HepG2 (cell line): ENCODE data around the gene SEC63. TPM values are rescaled to one million over a fixed set of nuclear protein-coding genes. Genes with fewer than 3 reads are reported as not detected.
A peak's percentile ranks its signal among the peaks of the same experiment; 100 is the strongest.

Experiments
- AGO2 ChIP-seq: fragments of 200-400 bp; formaldehyde crosslinking; optimal IDR thresholded peaks from 2 replicates; pipeline ENCODE3; 2017; ENCODE audit warnings: mild to moderate bottlenecking, low read depth, low read length, moderate library complexity
- GATA4 ChIP-seq: sonication (generic); IDR thresholded peaks from 2 replicates; pipeline ENCODE4 v1.6.1; 2016; ENCODE audit warnings: antibody characterized with exemption, low read depth, borderline replicate concordance
- NCOA5 ChIP-seq: sonication (generic); formaldehyde crosslinking; IDR thresholded peaks from 2 replicates; pipeline ENCODE4 v1.4.0; 2020; ENCODE audit warnings: missing genetic modification reagents
- NFRKB ChIP-seq: fragments of 450-650 bp; IDR thresholded peaks from 2 replicates; pipeline ENCODE4 v1.6.1; 2017
- PATZ1 ChIP-seq: sonication (generic); formaldehyde crosslinking; IDR thresholded peaks from 2 replicates; pipeline ENCODE4 v1.4.0; 2020; ENCODE audit warnings: missing genetic modification reagents
- POGK ChIP-seq: sonication (generic); formaldehyde crosslinking; conservative IDR thresholded peaks from 2 replicates; pipeline ENCODE4 v1.8.0; 2022; ENCODE audit warnings: mild to moderate bottlenecking, moderate library complexity, missing genetic modification reagents
- RORA ChIP-seq: sonication (generic); formaldehyde crosslinking; IDR thresholded peaks from 2 replicates; pipeline ENCODE4 v1.5.0; 2020; ENCODE audit warnings: mild to moderate bottlenecking, missing genetic modification reagents, moderate library complexity
- SIN3B ChIP-seq: fragments of 150-350 bp; IDR thresholded peaks from 2 replicates; pipeline ENCODE4 v1.6.1; 2014; ENCODE audit warnings: low read length
- SNAPC4 ChIP-seq: sonication (generic); formaldehyde crosslinking; IDR thresholded peaks from 2 replicates; pipeline ENCODE4 v1.4.0; 2020; ENCODE audit warnings: mild to moderate bottlenecking, missing genetic modification reagents
- TFE3 ChIP-seq: IDR thresholded peaks from 2 replicates; pipeline ENCODE4 v1.6.1; 2016
- TRIM24 ChIP-seq: sonication (generic); formaldehyde crosslinking; IDR thresholded peaks from 2 replicates; pipeline ENCODE4 v1.8.0; 2022; ENCODE audit warnings: mild to moderate bottlenecking, missing genetic modification reagents
- ZBED4 ChIP-seq: sonication (generic); formaldehyde crosslinking; IDR thresholded peaks from 2 replicates; pipeline ENCODE4 v1.4.0; 2020; ENCODE audit warnings: missing genetic modification reagents, borderline replicate concordance
- ZMAT3 ChIP-seq: sonication (generic); formaldehyde crosslinking; conservative IDR thresholded peaks from 2 replicates; pipeline ENCODE4 v1.7.0; 2021; ENCODE audit warnings: missing genetic modification reagents
- ZNF256 ChIP-seq: sonication (generic); formaldehyde crosslinking; conservative IDR thresholded peaks from 2 replicates; pipeline ENCODE4 v1.4.0; 2020; ENCODE audit warnings: missing genetic modification reagents
- ZNF331 ChIP-seq: sonication (generic); formaldehyde crosslinking; IDR thresholded peaks from 2 replicates; pipeline ENCODE4 v1.4.0; 2020; ENCODE audit warnings: missing genetic modification reagents
- ZNF335 ChIP-seq: sonication (generic); formaldehyde crosslinking; IDR thresholded peaks from 2 replicates; pipeline ENCODE4 v1.4.0; 2020; ENCODE audit warnings: missing genetic modification reagents
- polyA plus RNA-seq, 8 experiments: library from polyadenylated mRNA; depleted of rRNA in 3 of 8; stranded (reverse) in 7 of 8; unstranded in 1 of 8; fragments of >200 nt; fragmentation: Illumina TruSeq in 4 of 8; extraction: Trizol in 4 of 8; gene quantifications; 2 replicates each; pipeline versions ENCODE4 v1.2.1 to v1.2.3, GENCODE V29; 2011 to 2016; ENCODE audit warnings: low read depth in 4 of 8, missing spikeins in 1 of 8, mixed read lengths in 1 of 8; ENCODE audit not compliant: insufficient read depth in 1 of 8
- total RNA-seq, 5 experiments: library from RNA; depleted of rRNA; stranded (reverse); fragments of >200 nt; fragmentation: Illumina TruSeq; extraction: Trizol; gene quantifications; 2 replicates each; pipeline ENCODE4 v1.2.3, GENCODE V29; 2016; ENCODE audit warnings: low read depth in 1 of 5

Gene SEC63
- total and polyA plus RNA-seq, 2 of the 13 experiments (the other 11 are each of a cell fraction or from before 2014, with no cell fraction given), result 20.2 to 45.9 TPM

- TF ChIP-seq PATZ1 (CRISPR knock-in tag), result peak; percentile 73
- no peak for TF ChIP-seq ZMAT3
- TF ChIP-seq POGK (CRISPR knock-in tag), result no peak
- no peak for TF ChIP-seq NFRKB
- no peak for TF ChIP-seq ZNF256 (CRISPR knock-in tag)
- TF ChIP-seq TRIM24 (CRISPR knock-in tag), result no peak
- no peak for TF ChIP-seq SIN3B
- no peak for TF ChIP-seq RORA
- peak; percentile 75 for TF ChIP-seq TFE3 (CRISPR knock-in tag)
- TF ChIP-seq ZNF335 (CRISPR knock-in tag), result no peak
- peak; percentile 47; the same call in 1 of the 2 replicates for TF ChIP-seq ZNF331 (CRISPR knock-in tag)
- no peak for TF ChIP-seq ZBED4
- no peak for TF ChIP-seq AGO2
- TF ChIP-seq NCOA5 (CRISPR knock-in tag), result no peak
- no peak for TF ChIP-seq SNAPC4
- no peak for TF ChIP-seq GATA4
These were observed 43.8 kb upstream of the SEC63 start (continued) for GRCh38 chr6:108001696-108002231.
